GM21528 (cell line): Measurements from ENCODE around the gene RABL3.
"Not testable (repeated sequence)": the region's sequence is repeated elsewhere in the genome, so short reads cannot be mapped to it uniquely, and the experiment has no call there.

Experiments
- ATAC-seq: cut with Tn5 transposase; IDR thresholded peaks from one replicate; pipeline ENCODE4 v1.9.1; 2021; ENCODE audit warnings: mild to moderate bottlenecking, moderate library complexity; ENCODE audit not compliant: unreplicated experiment, low FRiP score

Gene RABL3

GRCh38 chr3:120684896-120685295 is 57.4 kb downstream of the RABL3 start:
- ATAC-seq, result no peak

GRCh38 chr3:120683671-120684301 is 58.5 kb downstream of the RABL3 start:
- ATAC-seq, result no peak

GRCh38 chr3:120683213-120683612 is 59.1 kb downstream of the RABL3 start:
- no peak for ATAC-seq

- no peak for ATAC-seq
Measured at GRCh38 chr3:120682095-120682681, 60.1 kb downstream of the RABL3 start, which contains the start of gene HGD. Gene HGD (minus strand): TSS chr3:120682239. CDS start chr3:120682111, 128 bp downstream.

- no peak for ATAC-seq
Measured at GRCh38 chr3:120681506-120682038, 60.7 kb downstream of the RABL3 start.

- ATAC-seq, result no peak
Measured at GRCh38 chr3:120681018-120681417, 61.3 kb downstream of the RABL3 start.

GRCh38 chr3:120680193-120680894 is 62.0 kb downstream of the RABL3 start:
- no peak for ATAC-seq

- peak; percentile 49 for ATAC-seq
Measured at GRCh38 chr3:120678984-120679383, 63.3 kb downstream of the RABL3 start.

- peak; percentile 81 for ATAC-seq
Measured at GRCh38 chr3:120678331-120678947, 63.9 kb downstream of the RABL3 start.

GRCh38 chr3:120677193-120677592 is 65.1 kb downstream of the RABL3 start:
- not testable (repeated sequence) for ATAC-seq

GRCh38 chr3:120673116-120673515 is 69.2 kb downstream of the RABL3 start:
- no peak for ATAC-seq

- ATAC-seq, result no peak
Measured at GRCh38 chr3:120670576-120670975, 71.7 kb downstream of the RABL3 start.

- ATAC-seq, result no peak
Measured at GRCh38 chr3:120664926-120665325, 77.4 kb downstream of the RABL3 start.

GRCh38 chr3:120661945-120662344 is 80.4 kb downstream of the RABL3 start:
- no peak for ATAC-seq

- no peak for ATAC-seq
Measured at GRCh38 chr3:120661106-120661905, 81.0 kb downstream of the RABL3 start.

- no peak for ATAC-seq
Measured at GRCh38 chr3:120659834-120660233, 82.5 kb downstream of the RABL3 start.

GRCh38 chr3:120659285-120659684 is 83.0 kb downstream of the RABL3 start:
- no peak for ATAC-seq

- ATAC-seq, result no peak
Measured at GRCh38 chr3:120652896-120653545, 89.3 kb downstream of the RABL3 start.

- no peak for ATAC-seq
Measured at GRCh38 chr3:120652281-120652680, 90.0 kb downstream of the RABL3 start.

GRCh38 chr3:120650311-120650710 is 92.0 kb downstream of the RABL3 start:
- no peak for ATAC-seq
